Thyroid gland (tissue), 4 donors: ENCODE measurements around the gene SNX33. TPM values are rescaled to one million over a fixed set of nuclear protein-coding genes. Genes with fewer than 3 reads are reported as not detected.
A peak's percentile ranks its signal among the peaks of the same experiment; 100 is the strongest.

Experiments used
- DNase-seq, 2 donors: peaks; one replicate each; pipeline ENCODE4 v3.0.0-alpha.2; 2019
- H3K27ac ChIP-seq, 3 donors: fragments of 200-600 bp; sonication (generic); 1 replicate in 2 of 3; 2 replicates in 1 of 3; pipeline ENCODE4 v1.5.1; 2016 to 2019; ENCODE audit warnings: mild to moderate bottlenecking in 1 of 3, moderate library complexity in 1 of 3
- H3K27me3 ChIP-seq: fragments of 200-600 bp; sonication (generic); one replicate; pipeline ENCODE4 v1.5.1; 2019
- H3K36me3 ChIP-seq, 2 donors: fragments of 200-600 bp; sonication (generic); one replicate each; pipeline ENCODE4 v1.5.1; 2016 to 2019
- H3K4me1 ChIP-seq, 2 donors: fragments of 200-600 bp; sonication (generic); one replicate each; pipeline ENCODE4 v1.5.1; 2017 to 2019
- H3K4me3 ChIP-seq, 3 donors: fragments of 200-600 bp; sonication (generic); replicated peaks in 1 of 3; 1 replicate in 2 of 3; 2 replicates in 1 of 3; pipeline ENCODE4 v1.5.1; 2016; ENCODE audit warnings: mild to moderate bottlenecking in 1 of 3
- H3K9me3 ChIP-seq: fragments of 200-600 bp; sonication (generic); one replicate; pipeline ENCODE4 v1.5.1; 2017
- POLR2A ChIP-seq, 2 donors: fragments of 450-650 bp; IDR thresholded peaks; one replicate each; pipeline ENCODE4 v1.6.1; 2017; ENCODE audit warnings: antibody characterized with exemption in 2 of 2, mild to moderate bottlenecking in 2 of 2, moderate library complexity in 1 of 2
- WGBS, 2 donors: methylation state at CpG; one replicate each; pipeline ENCODE4 v1.1.5; 2017; 5-methylcytosine and 5-hydroxymethylcytosine counted together
- intact Hi-C: fragments of 100-400 bp; cut with DNase I; formaldehyde crosslinking; loops from one replicate; pipeline ENCODE4 v1.15.1; 2023
- total RNA-seq, 4 donors: library from RNA; depleted of rRNA; stranded (reverse); fragments of >200 nt; gene quantifications; one replicate each; pipeline ENCODE4 v1.2.3, GENCODE V29; 2016
- TF ChIP-seq, protein P1 (sequence below), 6 experiments: fragments of 200-600 bp in 3 of 6; fragments of 450-650 bp in 3 of 6; sonication (generic) in 3 of 6; IDR thresholded peaks; one replicate each; pipeline ENCODE4 v1.5.1; 2016 to 2019; ENCODE audit warnings: antibody characterized with exemption in 6 of 6, mild to moderate bottlenecking in 2 of 6, inconsistent platforms in 1 of 6, moderate library complexity in 1 of 6

SNX33 gene
- total RNA-seq, 4 donors from 2014 or later, result 22.8 to 28.7 (median 26.5) TPM

GRCh38 chr15:75672646-75673425 is 25.1 kb downstream of the SNX33 start:
- WGBS, 2 donors, result 36 to 56% methylated on average over 8 to 14 of the region's 14 CpGs
- no peak for TF ChIP-seq POLR2A (IDR thresholded peaks at IDR 0.05)
- TF ChIP-seq, protein P1, sequence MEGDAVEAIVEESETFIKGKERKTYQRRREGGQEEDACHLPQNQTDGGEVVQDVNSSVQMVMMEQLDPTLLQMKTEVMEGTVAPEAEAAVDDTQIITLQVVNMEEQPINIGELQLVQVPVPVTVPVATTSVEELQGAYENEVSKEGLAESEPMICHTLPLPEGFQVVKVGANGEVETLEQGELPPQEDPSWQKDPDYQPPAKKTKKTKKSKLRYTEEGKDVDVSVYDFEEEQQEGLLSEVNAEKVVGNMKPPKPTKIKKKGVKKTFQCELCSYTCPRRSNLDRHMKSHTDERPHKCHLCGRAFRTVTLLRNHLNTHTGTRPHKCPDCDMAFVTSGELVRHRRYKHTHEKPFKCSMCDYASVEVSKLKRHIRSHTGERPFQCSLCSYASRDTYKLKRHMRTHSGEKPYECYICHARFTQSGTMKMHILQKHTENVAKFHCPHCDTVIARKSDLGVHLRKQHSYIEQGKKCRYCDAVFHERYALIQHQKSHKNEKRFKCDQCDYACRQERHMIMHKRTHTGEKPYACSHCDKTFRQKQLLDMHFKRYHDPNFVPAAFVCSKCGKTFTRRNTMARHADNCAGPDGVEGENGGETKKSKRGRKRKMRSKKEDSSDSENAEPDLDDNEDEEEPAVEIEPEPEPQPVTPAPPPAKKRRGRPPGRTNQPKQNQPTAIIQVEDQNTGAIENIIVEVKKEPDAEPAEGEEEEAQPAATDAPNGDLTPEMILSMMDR (IDR thresholded peaks at IDR 0.05), result no peak
- Histone ChIP-seq H3K4me1 (peaks cover 18 to 28% of the 10 kb centered on the region in 2 donors), H3K4me3 (no peak overlapping the region), H3K9me3 (no peaks in the 10 kb centered on the region), H3K27ac (peak overlapping the region; percentile 42 to 73 (median 73)), H3K27me3 (no peaks in the 10 kb centered on the region), H3K36me3 (no peaks in the 10 kb centered on the region)
- intact Hi-C loops, result no loop called here
- DNase-seq, result peak; percentile 72 to 74

GRCh38 chr15:75673426-75674235 is 25.9 kb downstream of the SNX33 start:
- WGBS, 2 donors, result 55 to 59% methylated on average over 9 to 10 of the region's 10 CpGs
- Histone ChIP-seq H3K27ac (peak overlapping the region; percentile 42 to 73 (median 73)), H3K4me1 (peaks cover 18 to 28% of the 10 kb centered on the region in 2 donors), H3K9me3 (no peaks in the 10 kb centered on the region), H3K4me3 (no peak overlapping the region), H3K36me3 (no peaks in the 10 kb centered on the region), H3K27me3 (no peaks in the 10 kb centered on the region)
- DNase-seq, result peak; percentile 82 to 86
- intact Hi-C loops, result no loop called here
- TF ChIP-seq POLR2A (IDR thresholded peaks at IDR 0.05), result no peak
- TF ChIP-seq, protein P1 (IDR thresholded peaks at IDR 0.05), result no peak

DNA sequence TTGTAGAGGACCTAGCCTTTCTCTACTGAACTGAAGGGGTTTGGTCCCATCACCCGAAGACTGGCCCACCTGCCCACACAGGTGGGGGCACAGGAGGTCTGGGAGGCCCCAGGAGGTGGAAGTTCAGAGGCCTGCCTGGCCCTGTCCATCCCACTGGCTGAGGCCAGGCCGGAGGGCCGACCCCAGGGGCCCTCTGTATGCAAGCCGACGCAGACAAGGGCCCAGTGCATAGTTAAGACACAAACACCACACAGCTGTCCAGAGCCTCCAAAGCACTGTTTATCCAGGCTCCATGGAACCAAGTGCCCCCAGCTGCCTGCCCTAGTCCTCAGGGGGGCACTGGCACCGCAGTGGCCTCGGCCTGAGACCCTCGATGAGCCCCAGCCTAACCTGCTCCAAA is 26.7 kb downstream of the SNX33 start:
- no peaks in the 10 kb centered on the region for H3K9me3 ChIP-seq
- DNase-seq, result no peak
- intact Hi-C loops, result no loop called here
- TF ChIP-seq, protein P1 (IDR thresholded peaks at IDR 0.05), result no peak
- TF ChIP-seq POLR2A (IDR thresholded peaks at IDR 0.05), result no peak
- WGBS, 2 donors, result 94 to 96% methylated on average over 7 of the region's 8 CpGs
- no peak overlapping the region for H3K4me3 ChIP-seq
- no peaks in the 10 kb centered on the region for H3K36me3 ChIP-seq
- no peak overlapping the region for H3K27ac ChIP-seq
- H3K27me3 ChIP-seq, result no peaks in the 10 kb centered on the region
- H3K4me1 ChIP-seq, result peaks cover 18 to 28% of the 10 kb centered on the region in 2 donors

DNA sequence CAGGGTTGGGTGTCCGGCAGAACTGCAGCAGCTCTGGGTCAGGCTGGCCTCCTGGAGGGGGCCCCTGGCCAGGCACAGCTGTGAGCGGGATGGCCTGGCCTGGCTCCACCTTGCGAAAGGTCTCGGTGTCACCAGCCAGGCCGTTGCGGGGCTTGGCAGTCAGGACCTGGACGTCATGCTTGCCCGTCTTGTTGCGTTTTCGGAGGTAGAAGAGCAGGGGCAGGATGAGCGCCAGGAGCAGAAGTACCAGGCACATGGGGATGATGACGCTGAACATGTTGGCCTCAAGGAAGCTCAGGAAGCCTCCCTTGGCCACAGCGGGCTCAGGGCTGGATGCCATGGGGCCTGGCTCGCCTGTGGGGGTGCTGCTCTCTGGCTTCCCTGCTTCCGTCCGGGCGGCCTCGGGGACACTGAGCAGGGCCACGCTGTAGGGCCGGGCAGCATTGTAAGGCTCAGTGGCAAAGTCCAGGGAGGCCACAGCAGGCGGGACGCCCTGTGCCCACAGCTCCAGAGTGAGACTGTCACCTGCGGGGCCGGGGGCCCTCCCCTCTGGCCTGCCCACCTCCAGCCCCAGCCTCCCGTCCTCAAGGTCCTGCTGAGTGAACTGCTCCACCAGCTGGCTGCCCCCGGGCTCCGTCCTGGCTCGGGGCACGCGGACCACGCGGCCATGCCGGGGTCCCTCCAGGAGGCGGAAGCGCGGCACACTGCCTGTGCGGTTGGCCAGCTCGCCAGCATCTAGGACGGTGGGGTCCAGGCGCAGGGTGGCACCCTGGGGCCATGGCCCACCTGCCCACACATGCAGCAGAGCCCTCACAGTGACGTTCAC is 28.1 kb downstream of the SNX33 start:
- H3K9me3 ChIP-seq, result no peaks in the 10 kb centered on the region
- TF ChIP-seq POLR2A (IDR thresholded peaks at IDR 0.05), result no peak
- TF ChIP-seq, protein P1 (IDR thresholded peaks at IDR 0.05), result no peak
- H3K27ac ChIP-seq, result no peak overlapping the region
- intact Hi-C loops, result no loop called here
- DNase-seq, result no peak
- 89 to 93% methylated on average over 6 to 19 of the region's 41 CpGs for WGBS, 2 donors
- H3K27me3 ChIP-seq, result no peaks in the 10 kb centered on the region
- H3K36me3 ChIP-seq, result no peaks in the 10 kb centered on the region
- H3K4me1 ChIP-seq, result peaks cover 18 to 28% of the 10 kb centered on the region in 2 donors
- H3K4me3 ChIP-seq, result no peak overlapping the region
